Stimulated activated CD8-positive, alpha-beta memory T cell treated with anti-CD3 and anti-CD28 coated beads, Interleukin-7, amount 100 ng/mL, for 48 hours (primary cell): Measurements from ENCODE around the gene PLA2R1.

Source experiments
- DNase-seq, 2 donors: peaks; one replicate each; pipeline ENCODE4 v3.0.0-alpha.2; 2020; ENCODE audit warnings: low read depth in 1 of 2; ENCODE audit errors: extremely low read depth in 1 of 2

PLA2R1 gene

DNA sequence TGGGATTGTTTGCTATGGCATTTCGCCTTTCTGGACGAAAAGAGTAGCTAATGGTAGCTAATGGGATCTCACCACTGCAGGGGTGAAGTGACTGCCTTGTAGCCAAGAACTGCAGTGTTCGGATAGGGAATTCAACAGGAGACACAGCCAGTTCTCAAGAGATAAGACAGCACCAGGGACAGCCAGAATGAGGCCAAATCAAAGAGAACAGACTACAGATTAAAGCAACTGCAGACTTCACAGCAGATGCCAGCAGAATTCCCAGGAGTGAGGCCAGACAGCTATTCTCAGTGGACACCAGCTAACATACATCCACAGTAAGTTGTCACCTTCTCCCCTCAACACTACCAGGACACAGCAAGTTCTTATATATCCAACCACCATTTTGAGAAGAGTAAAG lies 124.0 kb downstream of the PLA2R1 start:
- no peak for DNase-seq

DNA sequence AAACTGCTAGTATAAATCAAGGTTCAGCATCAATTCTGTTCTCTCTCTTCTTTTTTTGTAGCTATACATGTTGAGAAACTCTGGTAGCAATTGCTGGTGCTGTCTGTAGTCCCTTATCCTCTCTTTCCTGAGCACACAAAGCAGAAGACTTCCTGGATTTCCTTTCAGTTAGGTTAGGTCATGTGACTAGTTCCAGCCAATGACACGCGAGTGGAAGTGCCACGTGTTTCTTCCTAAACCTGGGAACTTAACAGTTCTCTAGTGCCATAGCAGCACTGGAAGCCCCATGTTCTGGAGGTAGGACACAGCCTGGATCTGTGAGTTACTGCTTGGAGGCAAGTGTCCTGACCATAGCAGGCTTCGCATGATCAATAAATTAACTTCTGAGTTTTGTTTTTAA lies 125.9 kb downstream of the PLA2R1 start:
- no peak for DNase-seq

DNA sequence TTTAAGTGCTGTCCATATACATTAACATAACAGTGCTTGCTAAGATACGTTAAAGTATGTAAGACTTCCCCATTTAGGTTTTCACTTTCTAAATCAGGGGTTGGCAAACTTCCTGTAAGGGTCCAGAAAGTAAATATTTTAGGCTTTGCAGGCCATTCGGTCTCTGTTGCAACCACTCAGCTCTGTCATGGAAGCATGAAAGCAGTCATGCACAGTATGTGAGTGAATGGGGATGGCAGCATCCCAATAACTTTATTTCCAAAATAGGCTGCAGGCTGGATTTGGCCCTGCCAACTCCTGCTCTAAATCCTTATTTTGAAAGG lies 128.7 kb downstream of the PLA2R1 start:
- DNase-seq: no peak

DNA sequence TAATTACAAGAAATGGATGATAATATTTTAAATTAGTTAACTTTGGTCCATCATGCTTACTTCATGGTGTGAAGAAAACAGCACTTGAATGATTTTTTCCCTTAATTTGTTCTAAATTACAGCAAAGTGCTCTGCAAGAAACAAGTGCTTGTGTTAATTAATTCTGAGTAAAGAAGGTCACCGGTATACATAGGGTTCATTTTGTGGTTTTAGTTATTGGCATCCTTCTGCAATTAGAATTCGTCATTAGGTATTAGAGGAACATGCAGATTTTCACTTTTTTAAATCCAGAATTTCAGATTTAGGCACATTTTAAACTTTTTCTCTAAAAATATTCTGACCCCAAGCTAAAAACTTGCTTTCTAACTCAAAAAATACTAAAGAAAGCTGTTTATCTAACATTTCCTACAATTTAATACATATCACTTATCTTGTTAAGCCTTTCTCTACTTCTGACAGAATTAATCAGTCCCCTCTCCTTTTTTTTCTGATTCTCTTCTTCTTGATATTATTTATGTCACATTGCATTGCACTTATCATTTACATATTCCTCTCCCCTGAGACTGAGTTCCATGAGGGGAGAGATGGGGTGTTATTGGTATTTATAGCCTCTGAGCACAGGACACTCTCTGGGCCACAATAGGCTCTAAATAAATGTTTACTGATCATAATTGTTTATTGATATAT lies 129.2 kb downstream of the PLA2R1 start:
- no peak for DNase-seq

DNA sequence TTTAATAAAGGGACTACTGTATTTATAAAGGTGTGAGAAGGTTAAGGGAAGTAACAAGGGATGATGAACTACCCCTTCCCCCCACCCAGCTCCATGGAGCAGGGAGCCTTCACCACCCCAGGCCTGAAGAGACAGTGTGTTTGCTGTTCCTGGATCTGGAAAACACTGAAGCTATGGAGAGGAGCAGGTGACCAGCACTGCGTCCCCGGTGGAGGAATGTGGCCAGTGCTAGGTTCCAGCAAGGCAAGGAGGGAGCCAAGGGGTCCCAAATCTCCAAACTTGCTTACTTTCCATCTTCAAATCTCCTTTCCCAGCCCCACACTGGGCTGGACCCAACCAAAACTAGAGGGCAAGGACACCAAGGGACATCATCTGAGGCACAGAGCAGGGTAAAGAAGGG lies 135.7 kb downstream of the PLA2R1 start:
- no peak for DNase-seq

DNA sequence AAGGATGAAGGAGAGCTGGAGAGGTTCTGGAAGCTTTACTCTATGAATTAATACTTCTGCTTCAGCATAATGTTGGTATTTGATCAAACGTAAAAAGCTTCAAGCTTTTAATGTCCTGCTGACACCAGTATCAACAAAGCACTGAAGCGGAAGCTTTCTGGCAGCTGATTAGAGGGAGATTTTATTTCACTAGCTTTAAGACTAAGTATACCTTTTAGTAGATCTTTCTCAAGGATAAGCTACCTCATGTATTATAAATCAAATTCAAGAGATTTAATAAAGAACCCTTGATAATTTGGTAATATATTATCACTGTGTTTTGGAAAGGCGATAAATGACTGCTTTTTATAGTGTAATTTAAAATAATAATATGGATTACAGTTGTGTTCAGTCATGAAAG lies 136.4 kb downstream of the PLA2R1 start:
- DNase-seq: no peak

DNA sequence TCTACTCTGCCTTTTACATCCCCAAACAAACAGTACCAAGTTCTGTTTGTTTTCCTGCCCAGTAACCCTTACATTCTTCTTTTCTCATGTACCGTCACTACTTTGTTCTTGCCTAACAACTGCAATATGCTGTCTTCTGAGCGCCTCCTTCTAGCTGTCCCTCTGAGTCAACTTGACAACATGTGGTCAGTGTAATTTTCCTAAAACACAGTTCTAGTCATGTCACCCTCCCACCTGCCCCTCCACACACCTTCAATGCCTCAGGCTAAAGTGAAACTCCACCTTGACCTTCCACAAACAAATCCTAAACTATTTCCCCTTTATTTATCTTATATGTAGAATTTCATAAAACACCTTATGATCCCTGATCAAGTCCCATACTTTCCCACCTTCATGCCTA lies 139.9 kb downstream of the PLA2R1 start:
- DNase-seq: no peak

DNA sequence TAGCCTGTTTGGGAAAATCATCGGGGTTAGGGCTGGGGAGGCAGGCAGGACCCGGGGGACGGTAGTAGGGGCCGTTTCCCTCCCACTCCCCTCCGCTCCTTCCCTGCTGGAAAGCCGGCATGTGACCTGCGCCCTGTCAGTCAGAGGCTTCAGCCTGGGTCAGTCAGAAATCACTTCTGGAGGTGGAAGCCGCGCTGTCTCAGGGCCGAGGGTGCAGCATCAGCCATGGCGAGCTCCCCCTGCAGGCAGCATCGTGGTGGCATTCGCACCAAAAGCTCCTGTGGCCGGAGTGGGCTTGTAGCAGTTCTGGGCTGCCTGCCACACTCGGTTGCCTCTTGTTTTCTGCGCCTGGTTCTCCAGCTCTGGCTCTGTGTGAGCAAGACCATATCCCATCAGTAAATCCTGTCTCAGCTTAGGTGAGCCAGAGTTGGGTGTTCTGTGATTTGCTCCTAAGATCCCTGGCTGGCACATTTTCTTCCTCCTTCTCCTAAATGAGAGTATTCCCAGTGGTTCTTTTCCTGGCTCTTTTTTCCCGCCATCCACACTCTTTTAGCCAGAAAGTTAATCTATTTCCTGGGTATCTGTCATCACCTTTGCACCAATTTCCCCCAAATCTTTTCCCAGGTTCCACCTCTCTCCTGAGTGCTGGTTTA lies 140.5 kb downstream of the PLA2R1 start:
- DNase-seq: peak; percentile 65 to 79

DNA sequence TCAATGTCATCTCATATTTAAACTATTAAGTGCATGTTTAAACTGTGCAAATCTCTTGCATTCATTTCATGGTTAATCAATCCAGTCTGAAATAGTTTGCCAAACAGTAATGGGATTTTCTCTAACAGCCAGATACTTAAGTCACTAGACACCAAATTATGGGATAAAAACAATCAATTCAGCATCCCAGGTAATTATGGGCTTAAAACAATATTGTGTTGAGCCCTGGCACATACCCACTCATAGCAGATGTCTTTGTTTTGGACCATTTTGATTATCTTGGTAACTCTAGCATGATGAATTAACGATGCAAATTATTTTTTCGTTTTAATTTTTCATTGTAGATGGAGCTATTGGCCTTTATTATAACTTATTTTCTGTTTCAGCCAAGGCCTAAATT lies 145.9 kb downstream of the PLA2R1 start:
- no peak for DNase-seq

DNA sequence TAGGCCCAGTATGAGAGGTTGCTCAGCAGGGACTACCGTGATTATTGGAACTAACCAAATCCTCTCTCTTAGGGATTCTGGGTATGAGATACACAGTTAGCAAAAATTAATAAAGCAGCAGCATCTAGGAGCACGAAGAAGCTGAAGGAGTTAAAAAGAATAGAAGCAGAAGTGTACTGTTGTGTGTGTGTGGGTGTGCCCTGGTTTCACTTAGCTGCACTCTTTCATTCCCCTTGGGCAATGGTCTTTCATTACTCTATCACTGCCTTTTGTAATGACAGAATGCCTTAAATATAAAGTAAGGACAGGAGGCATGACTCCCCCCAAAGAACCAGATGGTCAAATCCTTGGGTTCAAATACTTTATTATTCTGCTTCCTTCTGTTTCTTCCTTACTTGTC lies 148.5 kb downstream of the PLA2R1 start:
- DNase-seq: no peak

DNA sequence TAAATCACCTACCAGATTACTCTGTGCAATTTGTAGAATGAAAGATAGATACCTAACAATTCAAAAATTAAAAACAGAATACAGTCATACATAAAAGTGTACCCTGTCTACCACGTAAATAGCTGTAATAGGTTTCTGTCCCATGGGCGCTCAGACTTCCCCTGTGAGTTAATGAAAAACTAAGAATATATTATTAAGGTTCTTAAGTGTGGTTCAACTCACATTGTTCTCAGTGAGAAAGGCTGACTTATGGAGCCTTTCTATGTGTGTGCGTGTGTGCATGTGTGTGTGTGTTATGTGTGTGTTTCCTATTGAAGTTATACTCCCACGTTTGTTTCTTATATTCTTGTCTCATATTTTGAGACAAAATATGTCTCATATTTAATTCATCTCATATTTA lies 149.8 kb downstream of the PLA2R1 start:
- no peak for DNase-seq

DNA sequence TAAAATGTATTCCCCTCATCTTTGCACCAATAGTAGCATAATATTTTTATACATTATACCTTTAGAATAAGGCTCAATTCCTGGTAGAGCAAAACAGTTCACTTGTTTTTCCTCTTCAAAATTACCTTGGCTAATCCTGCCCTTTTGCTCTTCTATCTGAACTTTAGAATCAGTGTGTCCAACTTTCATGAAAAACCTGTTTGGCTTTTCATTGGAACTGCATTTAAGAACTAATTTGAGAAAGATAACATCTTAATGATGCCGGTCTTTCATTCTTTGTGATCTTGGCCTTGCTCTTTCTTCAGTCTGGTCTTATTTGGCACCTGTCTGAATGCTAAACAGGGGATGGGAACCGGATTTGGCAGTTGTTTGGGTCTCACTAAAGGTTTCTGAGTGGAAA lies 151.5 kb downstream of the PLA2R1 start:
- DNase-seq: no peak

DNA sequence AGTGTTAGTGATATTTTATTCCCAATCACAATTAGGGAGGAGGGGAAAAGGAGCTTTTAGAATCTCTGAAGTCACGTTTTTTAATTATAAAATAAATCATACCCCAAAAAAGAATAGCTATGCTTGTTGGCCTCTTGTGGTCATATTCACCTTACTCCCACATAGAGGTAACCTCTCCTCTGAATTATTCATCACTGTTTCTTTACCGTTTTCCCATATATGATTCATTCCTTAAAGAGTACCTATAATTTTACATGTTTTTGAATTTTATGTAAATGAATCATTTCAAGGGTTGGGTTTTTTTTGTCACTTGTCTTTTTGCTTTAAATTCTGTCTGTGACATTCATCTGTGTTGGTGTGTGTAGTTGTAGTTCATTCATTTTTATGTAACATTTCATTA lies 153.8 kb downstream of the PLA2R1 start:
- DNase-seq: no peak

DNA sequence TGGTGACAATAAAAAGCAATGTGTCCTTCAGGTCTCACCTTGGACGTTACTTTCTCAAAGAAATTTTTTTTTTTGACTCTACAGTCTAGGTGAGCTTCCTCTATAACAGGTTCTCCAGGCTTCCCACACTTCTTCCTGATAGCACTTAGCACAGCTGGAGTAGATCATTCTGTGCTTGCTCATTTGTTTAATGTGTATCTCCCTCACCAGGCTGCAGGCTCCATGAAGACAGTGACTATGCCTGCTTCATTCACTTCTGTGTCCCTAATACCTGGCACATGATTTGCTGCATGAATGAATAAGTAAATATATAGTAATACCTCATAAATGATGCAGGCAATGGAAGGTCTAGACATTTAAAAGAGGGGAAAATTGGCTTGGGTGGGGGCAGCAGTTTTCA lies 154.5 kb downstream of the PLA2R1 start:
- no peak for DNase-seq

DNA sequence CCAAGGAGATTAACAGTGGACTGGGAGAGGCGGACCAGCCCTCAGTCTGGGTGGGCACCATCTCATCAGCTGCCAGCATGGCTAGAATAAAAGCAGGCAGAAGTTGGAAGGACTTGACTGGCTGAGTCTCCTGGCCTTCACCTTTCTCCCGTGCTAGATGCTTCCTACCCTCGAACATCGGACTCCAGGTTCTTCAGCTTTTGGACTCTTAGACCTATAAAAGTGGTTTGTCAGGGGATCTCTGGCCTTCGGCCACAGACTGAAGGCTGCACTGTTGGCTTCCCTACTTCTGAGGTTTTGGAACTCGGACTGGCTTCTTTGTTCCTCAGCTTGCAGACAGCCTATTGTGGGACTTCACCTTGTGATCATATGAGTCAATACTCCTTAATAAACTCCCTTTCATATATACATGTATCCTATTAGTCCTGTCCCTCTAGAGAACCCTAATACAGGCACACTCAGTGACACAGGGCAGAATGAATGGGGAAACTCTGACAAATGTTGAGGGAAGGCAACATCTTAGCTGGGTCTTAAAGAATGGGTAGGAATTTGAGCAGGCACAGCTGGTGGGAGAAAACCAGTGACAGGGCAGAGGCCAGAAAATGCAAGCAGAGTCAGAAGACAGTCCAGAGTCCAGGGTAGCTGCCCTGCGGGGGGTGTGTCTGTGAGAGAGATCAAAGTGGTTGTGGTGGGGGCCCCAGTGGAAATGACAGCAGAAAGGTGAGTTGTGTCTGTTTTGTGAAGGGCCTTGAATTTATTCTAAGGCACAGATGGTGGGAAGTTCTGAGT lies 156.3 kb downstream of the PLA2R1 start:
- DNase-seq: no peak

DNA sequence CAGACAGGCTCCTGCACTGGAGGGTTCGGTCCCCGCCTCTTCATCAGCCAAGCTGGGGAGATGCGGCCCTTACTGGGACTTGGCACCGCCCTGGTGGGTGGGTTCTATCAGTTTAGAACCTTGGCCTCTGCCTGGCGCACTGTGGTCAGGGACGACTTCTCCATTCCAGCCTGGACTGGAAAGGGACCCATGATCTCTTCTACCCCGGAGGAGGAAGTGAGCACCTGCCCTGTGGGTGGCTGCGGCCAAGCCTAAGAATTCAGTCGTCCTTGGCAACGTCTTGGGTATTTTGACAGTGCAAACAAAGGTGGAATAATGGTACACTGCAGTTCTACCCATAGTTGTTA lies 157.5 kb downstream of the PLA2R1 start:
- no peak for DNase-seq

DNA sequence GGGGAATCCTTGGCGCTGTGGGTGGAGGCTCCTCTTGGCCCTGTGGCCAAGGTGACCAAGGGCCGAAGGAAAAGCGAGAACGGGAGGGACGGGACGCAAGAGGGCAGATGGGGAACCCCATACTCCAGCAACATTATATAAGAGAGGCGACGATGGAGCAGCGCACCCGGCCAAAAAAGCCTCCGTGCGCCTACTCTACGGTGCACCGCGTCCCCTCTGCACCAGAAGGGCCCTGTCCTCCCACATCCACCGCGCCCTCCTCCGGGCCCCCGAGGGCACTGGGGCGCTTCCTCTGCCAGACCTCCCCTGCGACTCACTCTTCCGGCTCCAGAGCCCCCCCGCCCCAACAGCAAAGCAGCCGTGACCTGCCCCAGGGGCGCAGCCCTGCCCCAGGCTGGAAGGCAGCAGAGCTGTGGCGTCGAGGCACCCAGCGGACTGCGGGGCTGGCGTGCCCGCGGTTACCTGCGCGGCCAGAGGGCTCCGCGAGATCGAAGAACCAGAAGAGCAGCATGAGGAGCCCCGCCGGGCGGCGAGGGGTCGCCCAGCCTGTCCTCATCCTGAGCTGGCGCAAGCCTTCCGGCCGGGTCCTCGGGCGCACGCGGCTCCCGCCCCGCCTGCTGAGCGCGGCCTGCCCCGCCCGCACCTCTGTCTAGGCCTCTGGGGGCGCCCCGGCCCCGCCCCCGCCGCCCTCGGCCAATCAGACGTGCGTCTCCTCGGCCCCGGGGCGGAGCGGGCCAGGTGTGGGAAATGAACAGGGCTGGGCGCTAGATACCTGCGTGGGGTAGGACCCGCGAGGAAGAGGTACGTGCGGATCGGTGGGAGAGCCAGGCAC lies 158.1 kb downstream of the PLA2R1 start, which contains the start of gene LY75:
Gene LY75, minus strand, starts transcription at position 630 of the 832 bp plus-strand sequence.
- peak; percentile 56 to 72 for DNase-seq

DNA sequence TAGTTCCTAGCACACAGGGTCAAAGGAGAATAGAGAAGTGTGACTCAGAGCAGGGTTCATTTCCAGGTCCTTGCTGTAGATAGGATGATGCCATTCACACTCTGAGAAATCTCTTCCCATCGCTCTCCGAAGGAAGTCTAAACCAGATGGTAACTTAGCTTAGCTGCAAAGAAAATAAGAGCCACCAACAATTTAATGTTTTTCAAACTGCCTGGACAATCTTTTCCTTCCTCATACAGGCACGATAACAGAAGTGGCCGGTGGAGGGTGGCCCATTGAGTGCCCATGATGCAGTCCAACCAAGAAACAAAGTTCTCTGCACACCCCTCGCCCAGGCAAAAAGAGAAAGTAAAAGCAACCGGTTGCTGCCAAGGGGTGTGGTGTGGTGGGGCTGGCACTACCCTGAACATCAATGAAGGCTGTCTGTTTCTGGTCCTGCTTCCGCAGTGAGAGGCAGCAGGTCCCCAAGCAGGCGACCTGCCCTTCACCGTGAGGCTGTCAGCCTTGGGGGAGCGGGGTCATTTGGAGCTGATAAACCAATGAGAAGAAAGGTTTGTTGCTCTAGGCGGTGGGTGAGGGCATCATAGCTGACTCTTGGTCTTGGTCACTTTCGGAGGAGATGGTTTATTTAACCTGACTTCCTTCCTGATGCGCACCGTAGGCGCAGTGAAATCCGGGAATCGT lies 158.8 kb downstream of the PLA2R1 start:
- DNase-seq: peak; percentile 8 to 45

DNA sequence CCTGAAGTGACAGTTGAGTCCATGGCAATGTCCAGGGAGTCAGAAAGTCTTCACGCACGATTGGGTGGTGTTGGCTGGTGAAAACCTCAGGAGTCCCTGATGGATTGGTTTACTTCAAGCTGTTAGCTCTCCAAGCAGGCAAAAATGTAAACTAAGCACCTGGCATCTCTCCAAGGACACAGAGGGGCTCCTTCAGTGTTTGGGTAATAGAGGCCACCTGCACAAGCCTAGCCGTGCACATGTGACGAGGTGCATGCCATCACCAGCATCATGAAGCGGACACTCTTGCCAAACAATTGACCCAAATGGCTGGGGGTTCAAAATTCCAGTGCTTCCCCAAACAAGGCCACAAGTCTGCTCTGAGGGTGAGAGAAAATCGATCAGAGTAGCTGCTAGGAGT lies 159.7 kb downstream of the PLA2R1 start:
- no peak for DNase-seq

DNA sequence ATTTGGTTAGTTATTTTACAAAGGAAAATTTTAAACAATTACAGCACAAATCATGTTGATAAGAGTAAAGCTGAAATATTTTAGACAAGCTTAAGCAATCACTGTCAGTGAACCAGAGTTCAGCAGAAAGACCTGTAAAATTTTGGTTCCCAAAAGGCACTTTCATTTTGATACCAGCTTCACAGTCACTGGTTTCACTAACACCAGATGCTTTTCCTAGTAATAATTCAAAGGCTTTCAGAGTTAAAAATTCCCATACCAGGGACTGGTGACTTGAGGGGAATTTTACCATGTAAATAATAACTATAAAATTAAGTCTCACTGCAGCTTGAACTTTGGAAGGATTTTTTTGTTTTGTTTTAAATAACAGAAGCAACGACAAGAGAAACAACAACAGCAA lies 162.1 kb downstream of the PLA2R1 start:
- DNase-seq: no peak

DNA sequence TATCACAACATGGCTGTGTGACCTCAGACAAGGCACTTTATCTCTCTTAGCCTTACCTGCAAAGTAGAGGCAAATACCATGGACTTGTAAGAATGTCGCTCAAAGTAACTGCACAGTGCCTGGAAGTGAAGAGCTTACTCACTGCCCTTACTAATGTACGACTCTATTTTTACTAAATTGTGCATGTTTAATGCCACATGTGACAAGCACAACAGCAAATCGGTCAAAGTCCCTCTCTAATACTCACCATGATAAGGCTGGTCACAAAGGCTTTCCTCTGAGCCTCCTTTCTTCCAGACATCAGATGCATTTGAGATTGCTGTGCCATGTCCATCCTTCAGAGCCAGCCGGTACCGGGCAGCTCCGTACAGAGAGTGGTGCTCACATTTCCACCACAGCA lies 164.0 kb downstream of the PLA2R1 start:
- no peak for DNase-seq
